CD4-positive, alpha-beta T cell (primary cell): ENCODE results near the gene SPSB4. TPM values are rescaled to one million over a fixed set of nuclear protein-coding genes. Genes with fewer than 3 reads are reported as not detected.

Experiments
- ATAC-seq: fragments of 200-7000 bp; cut with Tn5 transposase; one replicate; pipeline ENCODE4 v1.10.0; 2022; ENCODE audit warnings: mild to moderate bottlenecking; ENCODE audit not compliant: poor library complexity
- CTCF ChIA-PET: fragments of 350-600 bp; sonication (Branson Sonifier 250); formaldehyde crosslinking; loops from one replicate; lab custom pipeline; 2021; ENCODE audit warnings: antibody characterized with exemption, inconsistent platforms; lab: Charles Lee
- POLR2A ChIA-PET: fragments of 350-600 bp; sonication (Branson Sonifier 250); formaldehyde crosslinking; loops from one replicate; lab custom pipeline; 2021; ENCODE audit warnings: antibody characterized with exemption, inconsistent platforms; lab: Charles Lee
- DNase-seq, 14 experiments: peaks; one replicate each; pipeline ENCODE4 v3.0.0-alpha.2; 2013 to 2020; ENCODE audit warnings: mixed read lengths in 2 of 14
- H3K27ac ChIP-seq, 2 donors: one replicate each; pipeline versions ENCODE4 v1.5.1 to v1.7.0; 2013; ENCODE audit warnings: low read length in 2 of 2, low read depth in 1 of 2, mild to moderate bottlenecking in 1 of 2
- H3K27me3 ChIP-seq, 2 experiments: 1 replicate in 1 of 2; 2 replicates in 1 of 2; pipeline versions ENCODE4 v1.6.1 to v1.7.0; 2013; ENCODE audit warnings: low read length in 2 of 2, control low read depth in 1 of 2, mild to moderate bottlenecking in 1 of 2, moderate library complexity in 1 of 2; ENCODE audit not compliant: insufficient read depth in 2 of 2, control insufficient read depth in 1 of 2
- H3K36me3 ChIP-seq: one replicate; pipeline ENCODE4 v1.6.1; 2013; ENCODE audit warnings: low read length, control low read depth; ENCODE audit not compliant: insufficient read depth
- H3K4me1 ChIP-seq: one replicate; pipeline ENCODE4 v1.6.1; 2013; ENCODE audit warnings: low read length, control low read depth; ENCODE audit not compliant: insufficient read depth
- H3K4me3 ChIP-seq: one replicate; pipeline ENCODE4 v1.5.1; 2013; ENCODE audit warnings: mild to moderate bottlenecking, low read length, moderate library complexity
- H3K9me3 ChIP-seq, 2 experiments: 1 replicate in 1 of 2; 2 replicates in 1 of 2; pipeline versions ENCODE4 v1.6.1 to v1.7.0; 2013; ENCODE audit warnings: low read length in 2 of 2, mild to moderate bottlenecking in 2 of 2, control low read depth in 1 of 2, moderate library complexity in 1 of 2; ENCODE audit not compliant: control insufficient read depth in 1 of 2, insufficient read depth in 1 of 2
- H3K27ac Mint-ChIP-seq: one replicate; pipeline ENCODE4 v1.8.0; 2020; ENCODE audit warnings: mixed read lengths
- H3K27me3 Mint-ChIP-seq: one replicate; pipeline ENCODE4 v1.8.0; 2021; ENCODE audit warnings: mixed read lengths
- H3K36me3 Mint-ChIP-seq: one replicate; pipeline ENCODE4 v1.8.0; 2021; ENCODE audit warnings: low read depth, mixed read lengths
- H3K4me1 Mint-ChIP-seq: one replicate; pipeline ENCODE4 v1.8.0; 2021; ENCODE audit warnings: low read depth, mixed read lengths
- H3K4me3 Mint-ChIP-seq: one replicate; pipeline ENCODE4 v1.8.0; 2020; ENCODE audit warnings: mild to moderate bottlenecking, mixed read lengths
- H3K9me3 Mint-ChIP-seq: one replicate; pipeline ENCODE4 v1.8.0; 2020; ENCODE audit warnings: mixed read lengths
- CTCF ChIP-seq: fragments of 200-600 bp; IDR thresholded peaks from one replicate; pipeline ENCODE4 v1.8.0; 2022; ENCODE audit warnings: antibody characterized with exemption, mild to moderate bottlenecking
- intact Hi-C, 2 experiments: fragments of 100-400 bp; cut with DNase I in 1 of 2; cut with micrococcal nuclease in 1 of 2; formaldehyde crosslinking; loops; one replicate each; pipeline versions ENCODE4 v1.15.1 to v1.9.0; 2023 to 2025; cut with DNase I, micrococcal nuclease
- total RNA-seq, 174 experiments: library from RNA in 2 of 174; stranded (reverse) in 2 of 174; gene quantifications; one replicate each; pipeline ENCODE4 v1.2.3 and lab custom pipeline; 2021 to 2026

The SPSB4 gene
- total RNA-seq, 2 experiments from 2014 or later, result not detected

GRCh38 chr3:141052201-141053069 is 1.3 kb downstream of the SPSB4 start:
- Mint-ChIP-seq H3K9me3 (no peaks in the 10 kb centered on the region), H3K27ac (no peak overlapping the region), H3K4me3 (peak overlapping the region; percentile 49), H3K4me1 (peaks cover 17% of the 10 kb centered on the region), H3K27me3 (peaks cover 66% of the 10 kb centered on the region), H3K36me3 (no peaks in the 10 kb centered on the region)
- ChIA-PET POLR2A (no interaction called here), CTCF (no interaction called here)
- Histone ChIP-seq H3K4me3 (no peak overlapping the region), H3K4me1 (peaks cover 11% of the 10 kb centered on the region), H3K9me3 (peaks cover 0 to 5% of the 10 kb centered on the region in 2 experiments), H3K27me3 (peaks cover 35 to 42% of the 10 kb centered on the region in 2 experiments), H3K36me3 (no peaks in the 10 kb centered on the region), H3K27ac (no peak overlapping the region)
- TF ChIP-seq CTCF, result no peak
- ATAC-seq, result no peak
- DNase-seq, result no peak
- intact Hi-C loops, result no loop called here

- Histone ChIP-seq H3K4me3 (no peak overlapping the region), H3K9me3 (peaks cover 0 to 5% of the 10 kb centered on the region in 2 experiments), H3K27me3 (peaks cover 19 to 30% of the 10 kb centered on the region in 2 experiments), H3K27ac (no peak overlapping the region), H3K4me1 (peaks cover 11% of the 10 kb centered on the region), H3K36me3 (no peaks in the 10 kb centered on the region)
- Mint-ChIP-seq H3K36me3 (no peaks in the 10 kb centered on the region), H3K4me1 (peaks cover 14% of the 10 kb centered on the region), H3K27ac (no peak overlapping the region), H3K9me3 (no peaks in the 10 kb centered on the region), H3K27me3 (peaks cover 43% of the 10 kb centered on the region), H3K4me3 (no peak overlapping the region)
- ChIA-PET CTCF (no interaction called here), POLR2A (no interaction called here)
- intact Hi-C loops, result no loop called here
- ATAC-seq, result no peak
- TF ChIP-seq CTCF, result no peak
- no peak for DNase-seq
These were observed 4.0 kb downstream of the SPSB4 start for GRCh38 chr3:141055136-141055535.

- no peak overlapping the region for H3K4me3 Mint-ChIP-seq
- H3K27me3 Mint-ChIP-seq, result peaks cover 36% of the 10 kb centered on the region
- TF ChIP-seq CTCF, result no peak
- intact Hi-C loops, result no loop called here
- Histone ChIP-seq H3K9me3 (peaks cover 0 to 5% of the 10 kb centered on the region in 2 experiments), H3K27ac (no peak overlapping the region), H3K36me3 (no peaks in the 10 kb centered on the region), H3K4me1 (peaks cover 6% of the 10 kb centered on the region), H3K4me3 (no peak overlapping the region), H3K27me3 (peaks cover 13 to 24% of the 10 kb centered on the region in 2 experiments)
- POLR2A ChIA-PET, result no interaction called here
- no peak overlapping the region for H3K27ac Mint-ChIP-seq
- no peaks in the 10 kb centered on the region for H3K9me3 Mint-ChIP-seq
- no peaks in the 10 kb centered on the region for H3K36me3 Mint-ChIP-seq
- peaks cover 8% of the 10 kb centered on the region for H3K4me1 Mint-ChIP-seq
- ATAC-seq, result no peak
- CTCF ChIA-PET, result no interaction called here
- no peak for DNase-seq
These were observed 4.6 kb downstream of the SPSB4 start for GRCh38 chr3:141055536-141056445.
